ENCODE measurements around the gene VPS4B.

Gene VPS4B

GRCh38 chr18:63430526-63430925 lies 8.2 kb upstream of the VPS4B start:
- Histone ChIP-seq H3K4me3 (ENCODE audit: low read depth, low read length, poor library complexity, severe bottlenecking) (no peak overlapping the region), H3K79me2 (ENCODE audit: insufficient read depth, low read length) (no peaks in the 10 kb centered on the region), H4K20me1 (ENCODE audit: insufficient read depth, low read length) (no peaks in the 10 kb centered on the region), H3K27me3 (ENCODE audit: insufficient read depth, low read length) (peaks cover 5% of the 10 kb centered on the region), H2AFZ (ENCODE audit: low read length) (no peak overlapping the region; the same call in 1 of the 2 replicates), H3K36me3 (ENCODE audit: insufficient read depth, low read length) (no peaks in the 10 kb centered on the region), H3K27ac (ENCODE audit: low read depth, low read length, poor library complexity, severe bottlenecking) (no peak overlapping the region), H3F3A (ENCODE audit: insufficient read depth, low read length) (no peaks in the 10 kb centered on the region), H3K9me3 (ENCODE audit: low read length) (no peaks in the 10 kb centered on the region), H3K9me2 (ENCODE audit: low read depth, low read length) (no peaks in the 10 kb centered on the region), H3K9ac (ENCODE audit: low read length) (no peak overlapping the region), H3K4me2 (ENCODE audit: low read length) (no peak overlapping the region), H3K4me1 (ENCODE audit: insufficient read depth, low read length, severe bottlenecking) (no peaks in the 10 kb centered on the region)
- no peak for TF ChIP-seq EZH2 (IDR thresholded peaks at IDR 0.05; ENCODE audit: borderline replicate concordance, low read length)
- TF ChIP-seq, protein P1, sequence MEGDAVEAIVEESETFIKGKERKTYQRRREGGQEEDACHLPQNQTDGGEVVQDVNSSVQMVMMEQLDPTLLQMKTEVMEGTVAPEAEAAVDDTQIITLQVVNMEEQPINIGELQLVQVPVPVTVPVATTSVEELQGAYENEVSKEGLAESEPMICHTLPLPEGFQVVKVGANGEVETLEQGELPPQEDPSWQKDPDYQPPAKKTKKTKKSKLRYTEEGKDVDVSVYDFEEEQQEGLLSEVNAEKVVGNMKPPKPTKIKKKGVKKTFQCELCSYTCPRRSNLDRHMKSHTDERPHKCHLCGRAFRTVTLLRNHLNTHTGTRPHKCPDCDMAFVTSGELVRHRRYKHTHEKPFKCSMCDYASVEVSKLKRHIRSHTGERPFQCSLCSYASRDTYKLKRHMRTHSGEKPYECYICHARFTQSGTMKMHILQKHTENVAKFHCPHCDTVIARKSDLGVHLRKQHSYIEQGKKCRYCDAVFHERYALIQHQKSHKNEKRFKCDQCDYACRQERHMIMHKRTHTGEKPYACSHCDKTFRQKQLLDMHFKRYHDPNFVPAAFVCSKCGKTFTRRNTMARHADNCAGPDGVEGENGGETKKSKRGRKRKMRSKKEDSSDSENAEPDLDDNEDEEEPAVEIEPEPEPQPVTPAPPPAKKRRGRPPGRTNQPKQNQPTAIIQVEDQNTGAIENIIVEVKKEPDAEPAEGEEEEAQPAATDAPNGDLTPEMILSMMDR (IDR thresholded peaks at IDR 0.05; ENCODE audit: low read length), result no peak

DNA sequence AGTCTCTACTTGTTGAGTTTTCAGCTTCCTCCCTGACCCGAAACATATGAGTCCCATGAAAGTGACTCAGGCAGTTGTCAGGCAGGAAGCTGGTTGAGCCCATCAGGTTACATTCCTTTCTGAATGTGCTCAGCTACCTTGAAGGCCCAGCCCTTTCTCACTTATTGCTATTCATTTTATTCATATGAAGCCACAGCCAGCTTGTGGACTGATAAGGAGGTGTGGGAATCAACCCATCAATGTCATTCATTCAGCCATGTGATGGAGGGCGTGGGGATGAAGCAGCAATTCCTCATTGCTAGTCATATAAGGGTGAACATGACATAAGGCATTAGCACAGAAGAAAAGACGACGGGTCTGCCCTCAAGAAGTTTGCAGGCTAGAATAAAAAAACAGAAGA lies 5.3 kb upstream of the VPS4B start:
- H3F3A ChIP-seq (ENCODE audit: insufficient read depth, low read length), result no peaks in the 10 kb centered on the region
- no peaks in the 10 kb centered on the region for H3K9me2 ChIP-seq (ENCODE audit: low read depth, low read length)
- no peak overlapping the region for H3K27ac ChIP-seq (ENCODE audit: low read depth, low read length, poor library complexity, severe bottlenecking)
- no peak overlapping the region for H3K9ac ChIP-seq (ENCODE audit: low read length)
- H4K20me1 ChIP-seq (ENCODE audit: insufficient read depth, low read length), result no peaks in the 10 kb centered on the region
- no peak overlapping the region for H3K4me2 ChIP-seq (ENCODE audit: low read length)
- H3K9me3 ChIP-seq (ENCODE audit: low read length), result no peaks in the 10 kb centered on the region
- no peak overlapping the region for H3K4me3 ChIP-seq (ENCODE audit: low read depth, low read length, poor library complexity, severe bottlenecking)
- TF ChIP-seq, protein P1 (IDR thresholded peaks at IDR 0.05; ENCODE audit: low read length), result no peak
- no peak for TF ChIP-seq EZH2 (IDR thresholded peaks at IDR 0.05; ENCODE audit: borderline replicate concordance, low read length)
- H2AFZ ChIP-seq (ENCODE audit: low read length), result no peak overlapping the region
- peaks cover 5% of the 10 kb centered on the region for H3K27me3 ChIP-seq (ENCODE audit: insufficient read depth, low read length)
- no peaks in the 10 kb centered on the region for H3K36me3 ChIP-seq (ENCODE audit: insufficient read depth, low read length)
- peaks cover 8% of the 10 kb centered on the region for H3K4me1 ChIP-seq (ENCODE audit: insufficient read depth, low read length, severe bottlenecking)
- no peaks in the 10 kb centered on the region for H3K79me2 ChIP-seq (ENCODE audit: insufficient read depth, low read length)

- H3K4me2 ChIP-seq (ENCODE audit: low read length), result peak overlapping the region; percentile 83
- peaks cover 28% of the 10 kb centered on the region for H3K79me2 ChIP-seq (ENCODE audit: insufficient read depth, low read length)
- H3K27me3 ChIP-seq (ENCODE audit: insufficient read depth, low read length), result peaks cover 5% of the 10 kb centered on the region; the same call in 1 of the 2 replicates
- peak overlapping the region; percentile 86 for H3K4me3 ChIP-seq (ENCODE audit: low read depth, low read length, poor library complexity, severe bottlenecking)
- no peaks in the 10 kb centered on the region for H3K9me2 ChIP-seq (ENCODE audit: low read depth, low read length)
- peak overlapping the region; percentile 86 for H3K9ac ChIP-seq (ENCODE audit: low read length)
- TF ChIP-seq, protein P1 (IDR thresholded peaks at IDR 0.05; ENCODE audit: low read length), result peak; percentile 14; the same call in 1 of the 2 replicates
- no peak for TF ChIP-seq EZH2 (IDR thresholded peaks at IDR 0.05; ENCODE audit: borderline replicate concordance, low read length)
- H3K9me3 ChIP-seq (ENCODE audit: low read length), result no peaks in the 10 kb centered on the region
- peaks cover 21% of the 10 kb centered on the region for H3K4me1 ChIP-seq (ENCODE audit: insufficient read depth, low read length, severe bottlenecking)
- peaks cover 23% of the 10 kb centered on the region for H3K36me3 ChIP-seq (ENCODE audit: insufficient read depth, low read length)
- no peaks in the 10 kb centered on the region for H3F3A ChIP-seq (ENCODE audit: insufficient read depth, low read length)
- no peak overlapping the region for H2AFZ ChIP-seq (ENCODE audit: low read length)
- H4K20me1 ChIP-seq (ENCODE audit: insufficient read depth, low read length), result no peaks in the 10 kb centered on the region
- H3K27ac ChIP-seq (ENCODE audit: low read depth, low read length, poor library complexity, severe bottlenecking), result peak overlapping the region; percentile 30
These were observed 608 bp upstream of the VPS4B start for GRCh38 chr18:63422864-63423304.
